ENCODE data around the gene RAP2A.

DNA sequence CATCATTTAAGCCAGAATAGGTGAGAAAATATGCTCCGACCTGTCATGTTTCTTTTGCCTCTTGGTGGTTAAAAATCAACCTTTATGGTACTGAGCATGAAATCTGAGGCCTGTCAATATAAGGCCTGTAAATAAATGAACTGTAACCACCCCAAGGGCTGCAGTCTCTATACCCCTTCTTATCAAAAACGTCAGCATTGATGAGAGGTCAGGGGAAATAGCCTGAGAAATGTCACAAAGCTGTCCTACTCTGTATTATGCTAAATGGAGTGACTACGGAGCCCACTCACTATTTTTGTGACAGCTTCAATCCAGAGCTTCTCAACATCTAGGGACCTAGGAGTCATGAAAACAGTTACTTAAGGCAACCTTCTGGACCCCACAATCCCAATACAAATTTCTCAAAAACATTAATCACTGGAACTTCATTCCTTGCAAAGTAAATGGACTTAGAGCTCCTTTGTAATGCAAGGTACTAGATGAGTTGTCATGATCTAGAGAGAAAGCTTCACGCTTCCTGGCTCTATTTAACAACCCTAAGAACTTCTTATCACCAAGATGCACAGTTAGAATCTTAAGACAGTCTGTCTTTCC is 2.7 kb upstream of the RAP2A start:
- TF ChIP-seq, protein P1, sequence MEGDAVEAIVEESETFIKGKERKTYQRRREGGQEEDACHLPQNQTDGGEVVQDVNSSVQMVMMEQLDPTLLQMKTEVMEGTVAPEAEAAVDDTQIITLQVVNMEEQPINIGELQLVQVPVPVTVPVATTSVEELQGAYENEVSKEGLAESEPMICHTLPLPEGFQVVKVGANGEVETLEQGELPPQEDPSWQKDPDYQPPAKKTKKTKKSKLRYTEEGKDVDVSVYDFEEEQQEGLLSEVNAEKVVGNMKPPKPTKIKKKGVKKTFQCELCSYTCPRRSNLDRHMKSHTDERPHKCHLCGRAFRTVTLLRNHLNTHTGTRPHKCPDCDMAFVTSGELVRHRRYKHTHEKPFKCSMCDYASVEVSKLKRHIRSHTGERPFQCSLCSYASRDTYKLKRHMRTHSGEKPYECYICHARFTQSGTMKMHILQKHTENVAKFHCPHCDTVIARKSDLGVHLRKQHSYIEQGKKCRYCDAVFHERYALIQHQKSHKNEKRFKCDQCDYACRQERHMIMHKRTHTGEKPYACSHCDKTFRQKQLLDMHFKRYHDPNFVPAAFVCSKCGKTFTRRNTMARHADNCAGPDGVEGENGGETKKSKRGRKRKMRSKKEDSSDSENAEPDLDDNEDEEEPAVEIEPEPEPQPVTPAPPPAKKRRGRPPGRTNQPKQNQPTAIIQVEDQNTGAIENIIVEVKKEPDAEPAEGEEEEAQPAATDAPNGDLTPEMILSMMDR (IDR thresholded peaks at IDR 0.05), result no peak
- no peak for TF ChIP-seq POLR2A (IDR thresholded peaks at IDR 0.05)

Measured in uterus (tissue), 2 donors.